H9 (cell line): ENCODE results near the gene FAT1. TPM values are rescaled to one million over a fixed set of nuclear protein-coding genes. Genes with fewer than 3 reads are reported as not detected.

Source experiments
- DNase-seq: peaks from one replicate; pipeline ENCODE4 v3.0.0-alpha.2; 2017
- H2AFZ ChIP-seq: one replicate; pipeline ENCODE4 v1.6.1; 2013; ENCODE audit warnings: mild to moderate bottlenecking, low read length, control low read depth, moderate library complexity
- H2AK5ac ChIP-seq: 2 replicates; pipeline ENCODE4 v1.6.1; 2013; ENCODE audit warnings: low read length, control low read depth, mixed read lengths; ENCODE audit not compliant: insufficient read length
- H2BK120ac ChIP-seq: one replicate; pipeline ENCODE4 v1.6.1; 2013; ENCODE audit warnings: low read depth, mild to moderate bottlenecking, low read length, control low read depth, inconsistent platforms; ENCODE audit not compliant: poor library complexity, severe bottlenecking
- H2BK12ac ChIP-seq: 2 replicates; pipeline ENCODE4 v1.6.1; 2013; ENCODE audit warnings: low read length, control low read depth, mixed read lengths, low read depth; ENCODE audit not compliant: insufficient read length
- H2BK15ac ChIP-seq: 2 replicates; pipeline ENCODE4 v1.6.1; 2013; ENCODE audit warnings: low read depth, low read length, control low read depth
- H2BK20ac ChIP-seq: one replicate; pipeline ENCODE4 v1.6.1; 2013; ENCODE audit warnings: low read depth, mild to moderate bottlenecking, low read length, control low read depth, inconsistent platforms; ENCODE audit not compliant: poor library complexity, severe bottlenecking
- H2BK5ac ChIP-seq: 2 replicates; pipeline ENCODE4 v1.6.1; 2013; ENCODE audit warnings: low read length, control low read depth, mixed read lengths; ENCODE audit not compliant: insufficient read length
- H3K14ac ChIP-seq: 2 replicates; pipeline ENCODE4 v1.6.1; 2013; ENCODE audit warnings: low read length, control low read depth; ENCODE audit not compliant: insufficient read depth
- H3K18ac ChIP-seq: 2 replicates; pipeline ENCODE4 v1.6.1; 2013; ENCODE audit warnings: low read depth, mild to moderate bottlenecking, mixed read lengths, low read length, control low read depth; ENCODE audit not compliant: insufficient read length
- H3K23ac ChIP-seq: 2 replicates; pipeline ENCODE4 v1.6.1; 2013; ENCODE audit warnings: low read length, control low read depth, mixed read lengths, low read depth; ENCODE audit not compliant: insufficient read length
- H3K23me2 ChIP-seq: 2 replicates; pipeline ENCODE4 v1.6.1; 2013; ENCODE audit warnings: low read depth, mild to moderate bottlenecking, mixed read lengths, low read length, control low read depth; ENCODE audit not compliant: insufficient read length, poor library complexity, severe bottlenecking
- H3K27ac ChIP-seq: 2 replicates; pipeline ENCODE4 v1.5.1; 2013; ENCODE audit warnings: low read length, control low read depth, mixed read lengths, low read depth; ENCODE audit not compliant: insufficient read length
- H3K27me3 ChIP-seq: 2 replicates; pipeline ENCODE4 v1.6.1; 2013; ENCODE audit warnings: low read length, control low read depth, inconsistent platforms; ENCODE audit not compliant: insufficient read depth
- H3K4ac ChIP-seq: 2 replicates; pipeline ENCODE4 v1.6.1; 2013; ENCODE audit warnings: low read depth, mild to moderate bottlenecking, control low read depth, inconsistent platforms, low read length, moderate library complexity
- H3K4me1 ChIP-seq: 2 replicates; pipeline ENCODE4 v1.6.1; 2013; ENCODE audit warnings: low read length, control low read depth, inconsistent platforms; ENCODE audit not compliant: insufficient read depth
- H3K4me2 ChIP-seq: 2 replicates; pipeline ENCODE4 v1.6.1; 2013; ENCODE audit warnings: low read length, control low read depth, mixed read lengths; ENCODE audit not compliant: insufficient read length, insufficient read depth
- H3K56ac ChIP-seq: 2 replicates; pipeline ENCODE4 v1.6.1; 2013; ENCODE audit warnings: low read depth, mild to moderate bottlenecking, mixed read lengths, low read length, control low read depth; ENCODE audit not compliant: insufficient read length
- H3K79me1 ChIP-seq: 2 replicates; pipeline ENCODE4 v1.6.1; 2013; ENCODE audit warnings: low read depth, mild to moderate bottlenecking, moderate library complexity, low read length, control low read depth, inconsistent platforms; ENCODE audit not compliant: insufficient read depth, poor library complexity, severe bottlenecking
- H3K79me2 ChIP-seq: 2 replicates; pipeline ENCODE4 v1.6.1; 2013; ENCODE audit warnings: low read length, control low read depth, inconsistent platforms; ENCODE audit not compliant: insufficient read depth
- H3K9ac ChIP-seq: 2 replicates; pipeline ENCODE4 v1.6.1; 2013; ENCODE audit warnings: low read length, control low read depth, mixed read lengths; ENCODE audit not compliant: insufficient read length; ENCODE audit errors: extremely low read depth
- H3K9me3 ChIP-seq: one replicate; pipeline ENCODE4 v1.6.1; 2013; ENCODE audit warnings: low read depth, low read length, inconsistent platforms; ENCODE audit not compliant: control insufficient read depth
- H3T11ph ChIP-seq: one replicate; pipeline ENCODE4 v1.6.1; 2013; ENCODE audit warnings: mild to moderate bottlenecking, low read length, control low read depth, inconsistent platforms
- H4K20me1 ChIP-seq: one replicate; pipeline ENCODE4 v1.6.1; 2013; ENCODE audit not compliant: control insufficient read depth, insufficient read length, insufficient read depth
- H4K5ac ChIP-seq: 2 replicates; pipeline ENCODE4 v1.6.1; 2013; ENCODE audit warnings: low read depth, mild to moderate bottlenecking, mixed read lengths, low read length, control low read depth; ENCODE audit not compliant: insufficient read length
- H4K8ac ChIP-seq: replicated peaks from 2 replicates; pipeline ENCODE4 v1.6.1; 2013; ENCODE audit warnings: low read length, control low read depth, mixed read lengths, low read depth; ENCODE audit not compliant: insufficient read length
- H4K91ac ChIP-seq: 2 replicates; pipeline ENCODE4 v1.6.1; 2013; ENCODE audit warnings: low read depth, mild to moderate bottlenecking, moderate library complexity, mixed read lengths, low read length, control low read depth; ENCODE audit not compliant: insufficient read length
- H3K27ac Mint-ChIP-seq, 3 experiments: 2 replicates in 2 of 3; 3 replicates in 1 of 3; pipeline ENCODE4 v1.8.0; 2020 to 2021; ENCODE audit warnings: mixed read lengths in 3 of 3, mild to moderate bottlenecking in 1 of 3, moderate library complexity in 1 of 3
- H3K27me3 Mint-ChIP-seq: 2 replicates; pipeline ENCODE4 v1.8.0; 2021; ENCODE audit warnings: low read depth, mild to moderate bottlenecking, moderate library complexity, mixed read lengths
- H3K36me3 Mint-ChIP-seq, 3 experiments: 2 replicates in 2 of 3; 3 replicates in 1 of 3; pipeline ENCODE4 v1.8.0; 2020 to 2021; ENCODE audit warnings: low read depth in 3 of 3, mixed read lengths in 3 of 3; ENCODE audit not compliant: insufficient read depth in 1 of 3
- H3K4me1 Mint-ChIP-seq, 2 experiments: 2 replicates each; pipeline ENCODE4 v1.8.0; 2020; ENCODE audit warnings: mixed read lengths in 2 of 2
- H3K4me3 Mint-ChIP-seq, 2 experiments: 2 replicates in 1 of 2; 3 replicates in 1 of 2; pipeline ENCODE4 v1.8.0; 2020 to 2021; ENCODE audit warnings: mild to moderate bottlenecking in 2 of 2, mixed read lengths in 2 of 2, moderate library complexity in 1 of 2
- H3K9me3 Mint-ChIP-seq, 2 experiments: 2 replicates in 1 of 2; 3 replicates in 1 of 2; pipeline ENCODE4 v1.8.0; 2020; ENCODE audit warnings: mild to moderate bottlenecking in 2 of 2, mixed read lengths in 2 of 2, moderate library complexity in 1 of 2
- CTCF ChIP-seq: fragments of 200-600 bp; sonication (generic); conservative IDR thresholded peaks from 3 replicates; pipeline ENCODE4 v1.8.0; 2021; ENCODE audit warnings: antibody characterized with exemption, mild to moderate bottlenecking
- WGBS: extraction: QIAGEN DNeasy Blood & Tissue Kit; methylation state at CpG from one replicate; pipeline ENCODE4 v1.1.7; 2013; ENCODE audit warnings: missing lambda C conversion rate, low lambda C conversion rate, mixed read lengths; ENCODE audit not compliant: insufficient read length; ENCODE audit errors: extremely low coverage; 5-methylcytosine and 5-hydroxymethylcytosine counted together
- total RNA-seq: library from RNA; stranded (reverse); gene quantifications from 2 replicates; pipeline ENCODE4 v1.2.1, GENCODE V29; 2021

Gene FAT1
- total RNA-seq, 1 experiment from 2014 or later = 173 TPM

GRCh38 chr4:186581421-186581820 is 142.2 kb downstream of the FAT1 start:
- no peaks in the 10 kb centered on the region for H3K9me3 ChIP-seq
- H3K4me2 ChIP-seq = no peak overlapping the region
- no peaks in the 10 kb centered on the region for H3K23me2 ChIP-seq
- no peak for DNase-seq
- Mint-ChIP-seq H3K9me3 (peaks cover 10 to 11% of the 10 kb centered on the region in 2 experiments), H3K4me3 (no peak overlapping the region), H3K27me3 (peaks cover 1% of the 10 kb centered on the region; the same call in 1 of the 2 replicates), H3K36me3 (peaks cover 23 to 46% (median 43%) of the 10 kb centered on the region in 3 experiments), H3K4me1 (peaks cover under 1 to 4% of the 10 kb centered on the region in 2 experiments; a peak in 2 of 4 replicates), H3K27ac (no peak overlapping the region)
- no peaks in the 10 kb centered on the region for H3K27me3 ChIP-seq
- H3K23ac ChIP-seq = no peak overlapping the region
- no peak for TF ChIP-seq CTCF
- no peak overlapping the region for H3K18ac ChIP-seq
- no peaks in the 10 kb centered on the region for H3K4me1 ChIP-seq
- WGBS = no CpG with 5 or more reads among the region's 6 CpGs
- H4K20me1 ChIP-seq = no peaks in the 10 kb centered on the region
- no peak overlapping the region for H3K27ac ChIP-seq
- H2BK5ac ChIP-seq = no peak overlapping the region
- no peak overlapping the region for H4K8ac ChIP-seq
- H3T11ph ChIP-seq = no peak overlapping the region
- H3K79me2 ChIP-seq = no peaks in the 10 kb centered on the region
- H2AFZ ChIP-seq = no peak overlapping the region
- H2AK5ac ChIP-seq = no peak overlapping the region
- H2BK12ac ChIP-seq = no peak overlapping the region
- no peak overlapping the region for H3K56ac ChIP-seq
- no peak overlapping the region for H2BK20ac ChIP-seq
- H3K79me1 ChIP-seq = no peaks in the 10 kb centered on the region
- H3K4ac ChIP-seq = no peak overlapping the region
- no peak overlapping the region for H3K14ac ChIP-seq
- no peak overlapping the region for H4K91ac ChIP-seq
- no peak overlapping the region for H3K9ac ChIP-seq
- no peak overlapping the region for H2BK15ac ChIP-seq
- H2BK120ac ChIP-seq = no peak overlapping the region
- H4K5ac ChIP-seq = no peak overlapping the region
